Stimulated activated CD8-positive, alpha-beta memory T cell treated with anti-CD3 and anti-CD28 coated beads, Interleukin-4, amount 100 ng/mL, for 24 hours (primary cell): ENCODE measurements around the gene PRSS16.
A peak's percentile ranks its signal among the peaks of the same experiment; 100 is the strongest.
"Not testable (repeated sequence)": the region's sequence is repeated elsewhere in the genome, so short reads cannot be mapped to it uniquely, and the experiment has no call there.

Experiments
- DNase-seq: peaks from one replicate; pipeline ENCODE4 v3.0.0-alpha.2; 2020; ENCODE audit warnings: low read depth

Gene PRSS16, protein sequence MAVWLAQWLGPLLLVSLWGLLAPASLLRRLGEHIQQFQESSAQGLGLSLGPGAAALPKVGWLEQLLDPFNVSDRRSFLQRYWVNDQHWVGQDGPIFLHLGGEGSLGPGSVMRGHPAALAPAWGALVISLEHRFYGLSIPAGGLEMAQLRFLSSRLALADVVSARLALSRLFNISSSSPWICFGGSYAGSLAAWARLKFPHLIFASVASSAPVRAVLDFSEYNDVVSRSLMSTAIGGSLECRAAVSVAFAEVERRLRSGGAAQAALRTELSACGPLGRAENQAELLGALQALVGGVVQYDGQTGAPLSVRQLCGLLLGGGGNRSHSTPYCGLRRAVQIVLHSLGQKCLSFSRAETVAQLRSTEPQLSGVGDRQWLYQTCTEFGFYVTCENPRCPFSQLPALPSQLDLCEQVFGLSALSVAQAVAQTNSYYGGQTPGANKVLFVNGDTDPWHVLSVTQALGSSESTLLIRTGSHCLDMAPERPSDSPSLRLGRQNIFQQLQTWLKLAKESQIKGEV

GRCh38 chr6:27247133-27247836, at the start of gene PRSS16:
Gene PRSS16 (plus strand): TSS chr6:27247701. CDS start chr6:27247738, 37 bp downstream.
- no peak for DNase-seq

GRCh38 chr6:27205375-27206278, 41.9 kb upstream of the PRSS16 start:
- peak; percentile 42 for DNase-seq

DNA sequence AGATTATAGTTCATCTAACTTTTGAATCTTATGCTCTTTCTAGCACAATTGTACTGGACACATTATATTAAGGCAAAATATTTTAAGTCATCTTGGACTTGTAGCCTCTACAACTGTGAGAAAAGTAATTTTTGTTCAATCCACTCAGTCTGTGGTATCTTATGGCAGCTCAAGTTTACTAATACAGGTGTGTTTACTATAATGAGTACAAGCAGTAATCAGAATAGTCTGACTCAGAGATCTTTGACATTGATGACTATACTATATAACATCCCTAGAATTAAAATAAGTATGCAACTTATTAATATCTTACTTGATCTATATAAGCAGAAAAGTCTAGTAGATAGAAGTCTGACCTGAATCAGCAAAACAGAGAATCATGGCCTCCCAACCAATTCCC, 40.7 kb upstream of the PRSS16 start:
- DNase-seq, result no peak

DNA sequence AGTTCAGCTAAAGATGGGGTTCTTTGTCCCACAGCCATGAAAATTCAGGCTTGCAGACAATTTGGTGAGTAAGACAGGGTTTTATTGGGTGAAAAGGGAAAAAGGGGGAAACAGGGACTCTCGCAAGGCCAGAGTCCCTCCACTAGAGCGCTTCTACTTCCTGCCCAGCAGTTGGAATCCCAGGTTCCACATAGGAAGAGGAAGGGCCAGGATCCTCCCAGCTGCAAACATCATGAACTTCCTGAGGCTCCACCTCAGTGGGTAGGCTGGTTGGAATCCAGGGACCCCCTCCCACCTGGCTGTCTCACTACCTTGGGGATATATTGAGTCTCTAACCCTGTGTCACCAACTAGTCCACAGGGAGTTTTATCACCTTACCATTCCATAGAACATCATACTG, 39.5 kb upstream of the PRSS16 start:
- DNase-seq, result no peak

DNA sequence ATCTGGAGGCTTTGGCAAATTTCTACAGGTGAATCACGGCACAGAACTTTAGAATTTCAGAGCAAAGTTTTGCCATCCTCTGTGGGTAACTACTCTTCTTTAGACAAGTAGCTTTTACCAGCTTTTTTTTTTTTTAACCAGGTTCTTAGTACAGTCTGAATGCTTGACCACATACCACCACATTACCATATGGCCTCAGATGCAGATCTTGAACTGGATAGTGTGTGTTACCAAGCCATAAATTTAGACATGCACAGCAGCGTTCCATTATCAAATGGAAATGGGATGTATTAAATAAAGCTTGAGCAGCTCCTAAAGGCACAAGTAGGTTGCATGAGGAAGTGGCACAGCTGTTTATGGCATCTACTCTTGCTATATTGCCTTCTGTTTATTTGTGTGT, 38.3 kb upstream of the PRSS16 start:
- no peak for DNase-seq

GRCh38 chr6:27209659-27210269, 37.7 kb upstream of the PRSS16 start:
- no peak for DNase-seq

DNA sequence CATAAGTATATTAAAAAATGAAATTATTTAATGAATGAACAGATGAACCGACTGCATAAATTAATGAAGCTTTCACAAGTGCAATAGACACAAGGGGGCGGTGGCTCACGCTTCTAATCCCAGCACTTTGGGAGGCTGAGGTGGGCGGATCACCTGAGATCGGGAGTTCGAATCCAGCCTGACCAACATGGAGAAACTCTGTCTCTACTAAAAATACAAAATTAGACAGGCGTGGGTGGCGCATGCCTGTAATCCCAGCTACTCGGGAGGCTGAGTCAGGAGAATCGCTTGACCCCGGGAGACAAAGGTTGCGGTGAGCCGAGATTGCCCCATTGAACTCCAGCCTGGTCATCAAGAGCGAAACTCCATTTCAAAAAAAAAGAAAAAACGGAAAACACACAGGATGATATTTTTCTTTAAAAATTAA, 34.4 kb upstream of the PRSS16 start:
- not testable (repeated sequence) for DNase-seq

- DNase-seq, result no peak
Measured at GRCh38 chr6:27213544-27214125, 33.9 kb upstream of the PRSS16 start.

- no peak for DNase-seq
Measured at GRCh38 chr6:27214126-27214601, 33.3 kb upstream of the PRSS16 start.

GRCh38 chr6:27216874-27217273, 30.6 kb upstream of the PRSS16 start:
- no peak for DNase-seq

DNA sequence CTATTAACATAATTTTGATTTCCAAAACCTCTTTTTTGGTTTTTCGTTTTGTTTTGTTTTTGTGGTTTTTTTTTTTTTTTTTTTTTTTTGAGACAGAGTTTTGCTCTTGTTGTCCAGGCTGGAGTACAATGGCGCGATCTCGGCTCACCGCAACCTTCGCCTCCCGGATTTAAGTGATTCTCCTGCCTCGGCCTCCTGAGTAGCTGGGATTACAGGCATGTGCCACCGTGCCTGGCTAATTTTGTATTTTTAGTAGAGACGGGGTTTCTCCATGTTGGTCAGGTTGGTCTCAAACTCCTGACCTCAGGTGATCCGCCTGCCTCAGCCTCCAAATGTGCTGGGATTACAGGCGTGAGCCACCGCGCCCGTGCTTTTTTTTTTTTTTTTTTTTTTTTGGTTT, 24.5 kb upstream of the PRSS16 start:
- DNase-seq, result not testable (repeated sequence)

DNA sequence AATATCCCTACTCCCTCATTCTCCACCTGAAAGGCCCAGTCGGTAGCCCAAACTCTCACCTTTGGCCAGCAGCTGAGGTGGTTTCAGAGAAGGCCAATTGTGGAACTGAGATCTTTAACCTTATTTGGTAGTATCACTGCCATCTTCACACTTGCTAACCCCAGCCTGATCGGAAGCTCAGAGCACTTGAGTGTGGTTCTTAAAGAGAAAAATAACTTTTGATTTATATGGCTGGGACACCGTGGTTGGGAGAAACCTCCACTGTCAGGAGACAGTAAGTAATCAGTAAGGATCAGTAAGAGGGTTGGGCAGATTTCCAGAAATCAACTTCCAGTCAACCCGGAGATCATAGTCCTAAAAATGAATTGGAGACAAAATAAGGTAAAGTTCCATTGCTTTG, 22.8 kb upstream of the PRSS16 start:
- DNase-seq, result no peak

DNA sequence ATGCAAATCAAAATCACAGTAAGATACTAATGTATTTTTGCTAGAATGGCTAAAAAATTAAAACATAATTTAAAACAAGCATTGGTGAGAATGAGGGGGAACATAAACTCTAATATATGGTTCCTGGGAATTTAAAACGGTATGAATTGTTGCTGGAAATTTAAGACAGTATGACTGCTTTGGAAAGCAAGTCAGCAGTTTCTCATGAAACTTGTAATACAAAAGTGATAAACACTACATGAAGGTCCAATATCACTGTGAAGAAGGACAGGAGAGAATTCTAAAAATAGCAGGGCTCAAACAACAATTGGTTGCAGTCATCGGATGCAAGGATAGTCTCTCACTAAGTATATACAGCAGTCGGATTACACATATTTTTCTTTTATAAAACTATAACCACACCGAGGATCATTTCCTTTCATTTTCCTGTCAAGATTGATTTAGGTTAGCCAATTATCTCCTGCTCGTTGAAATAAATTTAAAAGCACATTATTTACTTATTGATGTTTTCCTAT, 18.5 kb upstream of the PRSS16 start:
- no peak for DNase-seq

DNA sequence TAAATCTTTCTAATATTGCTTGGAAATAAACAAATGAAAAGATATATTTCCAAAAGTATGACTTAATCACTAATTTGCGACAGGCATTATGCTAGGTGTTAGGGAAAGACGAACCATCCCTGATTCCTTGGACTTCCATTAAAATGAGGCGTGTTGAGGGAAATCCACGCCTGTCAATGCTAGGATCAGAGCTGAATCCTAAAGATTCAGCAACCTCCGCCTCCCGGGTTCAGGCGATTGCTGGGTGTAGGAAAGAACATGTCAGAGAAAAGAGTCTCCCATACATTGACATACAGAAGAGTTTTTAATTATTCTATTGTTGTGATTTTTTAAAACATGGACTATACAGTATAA, 16.8 kb upstream of the PRSS16 start:
- no peak for DNase-seq

GRCh38 chr6:27234576-27234975, 12.9 kb upstream of the PRSS16 start:
- DNase-seq, result no peak

- DNase-seq, result no peak
Measured at GRCh38 chr6:27237089-27237803, 10.3 kb upstream of the PRSS16 start.

- DNase-seq, result no peak
Measured at GRCh38 chr6:27238010-27238983, 9.2 kb upstream of the PRSS16 start.

GRCh38 chr6:27239258-27239657, 8.2 kb upstream of the PRSS16 start:
- no peak for DNase-seq

DNA sequence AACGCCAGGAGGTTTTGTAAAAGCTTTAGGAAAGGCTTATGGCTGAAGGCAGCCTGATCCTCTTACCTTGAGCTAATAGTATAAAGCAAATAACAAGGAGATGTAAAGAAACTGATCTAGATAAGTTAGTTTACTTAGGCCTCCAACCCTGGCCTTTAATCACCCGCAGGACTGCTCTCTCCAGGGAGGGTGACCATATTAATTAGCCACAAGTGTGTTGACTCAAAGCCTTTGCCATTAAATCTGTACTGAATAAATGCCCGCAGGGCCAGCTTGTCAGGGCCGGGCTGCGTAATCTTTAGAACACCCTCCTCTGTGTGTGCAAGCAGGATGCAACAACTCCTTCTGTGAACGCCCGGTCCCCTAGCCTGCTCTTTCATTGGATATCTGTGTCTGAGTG, 6.1 kb upstream of the PRSS16 start:
- no peak for DNase-seq
